HG03432 (cell line): ENCODE measurements around the gene FH.

ENCODE experiments used
- ATAC-seq: cut with Tn5 transposase; IDR thresholded peaks from one replicate; pipeline ENCODE4 v1.9.1; 2021; ENCODE audit warnings: mild to moderate bottlenecking, moderate library complexity; ENCODE audit not compliant: unreplicated experiment

The FH gene

DNA sequence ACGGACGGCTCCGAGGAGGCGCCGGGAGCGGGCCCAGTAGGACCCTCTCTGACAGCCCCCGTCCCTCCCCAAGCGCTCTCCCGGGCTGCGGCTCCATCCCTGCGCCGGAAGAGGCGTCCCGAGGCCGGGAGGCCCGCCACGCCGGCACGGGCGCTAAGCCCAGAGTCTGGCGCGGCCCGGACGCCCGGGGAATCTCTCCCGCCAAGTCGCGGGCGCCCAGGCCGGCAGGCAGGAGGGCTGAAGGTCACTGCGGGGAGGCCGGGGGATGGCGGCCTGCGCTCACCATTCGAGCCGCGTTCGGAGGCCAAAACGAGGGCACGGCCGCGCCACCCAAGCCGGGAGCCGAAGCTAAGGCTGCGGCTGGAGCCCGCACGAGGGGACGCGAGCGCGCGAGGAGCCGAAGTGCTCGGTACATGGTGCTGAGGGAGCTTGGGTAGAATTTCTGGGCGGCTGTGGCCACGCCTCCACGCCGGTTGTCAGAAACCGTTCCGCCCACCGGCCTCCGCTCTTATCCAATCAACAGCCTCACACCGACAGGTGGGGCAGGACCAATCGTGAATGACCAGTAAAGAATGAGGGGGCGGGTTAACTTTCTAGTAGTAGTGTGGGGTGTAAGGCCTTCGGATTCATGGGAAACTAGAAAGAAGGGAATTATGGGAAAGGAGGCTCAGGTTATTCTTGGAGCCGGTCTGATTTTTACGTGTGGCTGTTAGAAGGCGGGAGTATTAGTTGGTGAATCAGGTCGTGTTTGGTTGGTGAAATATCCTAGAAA lies at the start of gene FH:
TSS of gene FH (minus strand) at position 448 of the 772 bp plus-strand sequence. CDS start at position 415, 33 bp downstream.
- ATAC-seq = peak; percentile 97

GRCh38 chr1:241560849-241561187 lies 41.3 kb upstream of the FH start:
- ATAC-seq = no peak

DNA sequence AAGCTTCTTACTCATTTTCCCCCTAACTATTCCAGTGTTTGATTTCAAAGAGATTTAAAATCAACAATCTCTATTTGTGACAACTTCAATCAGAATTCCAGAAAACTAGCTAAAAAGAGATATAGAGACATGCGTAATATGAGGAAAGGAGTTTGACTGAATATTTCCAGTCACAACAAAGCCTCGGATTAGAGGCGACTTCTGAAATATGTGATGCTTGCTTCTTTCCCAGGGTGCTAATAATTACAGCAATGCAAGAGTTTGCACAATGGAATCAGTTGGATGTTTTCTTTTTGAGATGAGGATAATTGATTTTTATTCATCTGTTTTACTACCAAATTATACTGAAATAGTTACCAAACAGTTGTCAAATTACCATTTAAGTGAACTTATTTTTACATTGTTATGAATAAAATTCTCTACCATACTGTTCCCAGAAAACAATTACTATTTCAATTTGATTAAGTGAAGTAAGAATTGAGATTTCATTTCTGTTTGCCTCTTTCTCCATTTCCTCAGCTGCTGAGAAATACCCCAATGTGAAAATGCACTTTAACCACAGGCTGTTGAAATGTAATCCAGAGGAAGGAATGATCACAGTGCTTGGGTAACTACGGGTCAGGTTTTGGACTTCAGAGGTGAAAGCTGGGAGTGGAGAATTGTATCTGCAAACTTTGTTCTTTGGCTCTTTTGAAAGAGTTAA lies 40.7 kb upstream of the FH start:
- ATAC-seq = no peak

GRCh38 chr1:241557551-241558193 lies 38.1 kb upstream of the FH start:
- ATAC-seq = no peak

DNA sequence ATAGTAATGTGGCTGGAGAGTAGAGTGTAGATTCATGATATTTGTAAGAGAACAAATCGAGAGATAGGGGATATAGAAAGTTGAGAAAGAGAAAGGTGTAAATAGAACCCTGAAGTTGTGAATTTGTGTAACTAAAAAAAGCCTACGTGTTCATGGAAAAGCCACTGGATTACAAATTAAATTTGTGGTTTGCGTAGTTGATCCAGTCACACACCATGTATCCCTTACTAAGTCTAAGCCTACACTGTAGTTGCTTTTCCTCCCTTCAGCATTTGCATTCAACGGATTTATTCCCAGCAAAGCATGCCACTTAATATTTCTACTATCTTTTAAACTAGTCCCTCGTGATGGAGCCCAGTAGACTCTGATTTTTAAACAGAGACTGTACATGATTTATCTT lies 37.5 kb upstream of the FH start:
- no peak for ATAC-seq

GRCh38 chr1:241555526-241555925 lies 36.0 kb upstream of the FH start:
- ATAC-seq = no peak

DNA sequence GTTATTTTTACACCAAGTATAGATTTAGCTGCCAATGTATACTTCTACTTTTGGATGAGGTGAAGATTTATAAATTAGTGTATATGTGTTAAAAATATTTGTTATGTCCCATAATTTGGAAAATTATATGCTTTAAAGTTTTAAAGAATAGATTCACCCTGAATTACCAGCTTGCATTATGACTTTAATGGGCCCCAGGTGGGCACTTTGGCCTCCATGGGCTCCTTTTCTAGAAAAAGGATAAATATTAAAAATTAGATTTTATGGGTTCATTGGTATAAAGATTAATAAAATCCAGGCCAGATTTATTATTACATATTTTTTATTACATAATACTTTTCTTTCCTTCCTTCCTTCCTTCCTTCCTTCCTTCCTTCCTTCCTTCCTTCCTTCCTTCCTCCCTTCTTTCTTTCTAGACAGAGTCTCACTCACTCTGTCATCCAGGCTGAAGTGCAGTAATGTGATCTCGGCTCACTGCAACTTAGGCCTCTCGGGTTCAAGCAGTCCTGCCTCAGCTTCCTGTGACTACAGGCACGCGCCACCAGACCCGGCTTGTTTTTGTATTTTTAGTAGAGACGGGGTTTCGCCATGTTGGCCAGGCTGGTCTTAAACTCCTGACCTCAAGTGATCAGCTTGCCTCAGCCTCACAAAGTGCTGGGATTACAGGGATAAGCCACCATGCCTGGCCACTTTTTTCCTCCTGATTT lies 34.5 kb upstream of the FH start:
- no peak for ATAC-seq

DNA sequence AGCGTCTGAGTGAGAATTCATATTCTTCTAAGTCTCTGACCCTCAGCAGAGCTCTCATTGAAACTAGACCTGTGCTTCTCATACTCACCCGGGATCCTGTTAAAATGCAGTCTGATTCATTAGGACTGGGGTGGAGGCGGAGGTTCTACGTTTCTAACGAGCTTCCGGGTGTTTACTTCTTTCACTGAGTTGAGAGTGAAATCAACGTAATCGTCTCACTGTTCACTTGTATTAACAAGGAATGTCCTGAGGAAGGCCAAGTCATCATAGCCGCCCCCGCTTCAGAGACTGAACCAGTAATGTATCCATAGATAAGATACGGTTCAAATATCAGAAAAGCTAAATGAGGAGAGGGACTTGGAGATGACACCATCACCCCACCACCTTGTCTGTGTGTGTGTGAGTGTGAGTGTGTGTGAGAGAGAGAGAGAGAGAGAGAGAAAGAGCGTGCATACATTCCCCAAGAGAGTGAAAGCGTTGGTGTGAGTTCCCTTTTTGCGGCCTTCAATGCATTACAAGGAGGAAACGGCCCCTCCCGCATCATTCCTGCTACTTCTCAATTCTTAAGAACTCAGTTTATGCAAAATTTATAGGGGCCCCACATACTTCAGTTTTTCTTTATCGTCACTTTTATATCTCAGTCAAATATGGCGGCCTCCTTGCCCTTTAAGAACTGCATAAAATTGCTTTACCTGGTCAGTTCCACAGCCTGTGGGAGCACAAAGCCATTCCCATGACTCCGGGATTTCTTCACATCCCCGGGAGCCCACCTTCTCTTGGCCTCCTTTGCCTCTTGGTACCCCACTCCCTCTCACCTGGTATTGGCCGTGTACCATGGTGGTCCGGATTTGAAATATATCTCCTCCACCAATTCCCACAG lies 32.4 kb upstream of the FH start:
- ATAC-seq = peak; percentile 90

DNA sequence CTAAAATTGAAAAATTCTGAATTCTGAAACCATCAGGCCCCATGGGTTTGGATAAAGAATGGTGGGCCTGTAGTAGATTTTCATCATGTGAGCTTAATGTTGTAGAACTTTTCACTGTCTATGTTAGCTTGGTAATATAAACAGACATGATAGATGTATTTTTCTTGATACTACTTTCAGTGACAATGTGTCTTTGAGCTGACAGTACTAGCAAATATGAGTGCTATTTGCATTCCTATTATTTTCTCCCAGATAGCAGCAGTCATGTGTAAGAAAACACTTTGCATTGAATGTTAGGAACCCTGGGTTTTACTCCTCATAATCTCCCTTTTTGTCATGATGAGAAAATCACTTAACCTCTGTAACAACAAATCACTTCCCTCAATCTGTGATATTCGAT lies 30.8 kb upstream of the FH start:
- ATAC-seq = no peak

- no peak for ATAC-seq
These were observed 28.5 kb upstream of the FH start for GRCh38 chr1:241548008-241548407.

- no peak for ATAC-seq
These were observed 22.8 kb upstream of the FH start for GRCh38 chr1:241542199-241542907.

- no peak for ATAC-seq
These were observed 17.4 kb upstream of the FH start for GRCh38 chr1:241536969-241537368.

DNA sequence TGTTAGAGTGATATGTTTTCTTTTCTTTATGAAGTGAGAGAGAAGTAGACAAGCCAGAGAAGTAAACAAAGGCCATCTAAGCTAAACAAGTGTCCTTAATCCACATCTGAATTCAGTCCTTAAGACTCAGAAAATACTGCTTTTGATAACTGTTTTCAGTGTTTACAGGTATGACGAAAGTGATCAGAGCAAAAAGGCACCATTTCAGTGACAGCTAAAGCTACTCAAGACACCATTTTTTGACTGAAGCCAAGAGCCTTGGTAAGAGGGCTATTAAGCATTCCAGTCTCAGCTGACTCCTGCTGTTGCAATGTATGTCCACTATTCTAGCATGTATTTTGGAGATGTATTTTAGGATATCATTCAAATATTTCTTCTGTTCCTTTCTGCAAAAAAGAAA lies 16.7 kb upstream of the FH start:
- no peak for ATAC-seq

DNA sequence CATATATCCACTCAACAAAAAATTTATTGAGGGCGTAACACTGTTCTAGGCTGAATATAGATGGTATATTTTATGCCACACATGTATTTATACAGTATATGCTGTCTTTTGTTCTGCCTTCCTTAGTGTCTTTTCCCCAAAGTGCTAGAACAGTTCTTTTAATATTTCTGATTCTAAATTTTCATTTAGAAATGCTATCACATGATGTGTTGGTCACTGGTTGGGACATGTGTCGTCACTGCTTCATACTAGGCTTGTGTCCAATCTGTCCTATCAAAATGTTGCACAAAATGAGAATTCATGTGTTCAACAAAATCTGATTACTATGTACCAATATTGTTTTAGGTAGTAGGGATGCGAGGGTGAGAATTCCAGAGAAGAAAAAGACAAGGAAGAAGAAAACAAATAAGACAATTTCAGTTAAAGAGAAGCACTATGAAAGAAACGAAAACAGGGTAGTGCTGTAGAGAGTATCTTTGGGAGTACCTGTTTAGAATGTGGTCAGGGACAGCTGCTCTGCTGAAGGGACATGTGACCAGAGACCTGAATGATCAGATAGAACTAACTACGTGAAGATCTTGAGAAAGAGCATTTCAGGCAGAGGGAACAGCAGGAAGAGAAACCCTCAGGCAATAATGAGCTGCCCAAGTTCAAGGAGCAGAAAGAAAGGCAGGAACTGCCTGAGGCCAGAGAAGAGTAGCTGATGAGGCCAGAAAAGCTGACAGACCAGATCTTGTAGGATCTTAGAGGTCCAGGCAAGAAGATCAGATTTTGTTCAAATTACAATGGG lies 14.0 kb upstream of the FH start:
- peak; percentile 43 for ATAC-seq

DNA sequence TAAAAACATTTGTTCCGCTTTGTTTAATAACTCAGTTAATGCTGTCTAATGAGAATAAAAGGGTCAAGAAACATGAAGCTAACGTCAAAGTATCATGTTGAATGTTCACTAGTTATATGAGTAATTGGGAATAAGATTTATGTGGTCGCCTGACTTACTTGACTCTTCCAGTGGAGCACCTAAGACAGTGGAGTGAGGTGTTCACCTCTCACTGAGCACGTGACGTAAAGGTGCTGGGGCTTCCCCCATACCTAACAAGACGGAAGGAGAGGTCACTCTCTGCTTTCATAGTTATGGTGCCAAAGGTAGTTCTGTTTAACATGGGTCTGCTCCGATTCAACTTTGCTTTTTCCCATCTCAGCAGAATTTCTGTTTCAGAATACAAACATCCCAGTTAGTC lies 13.3 kb upstream of the FH start:
- ATAC-seq = peak; percentile 62

DNA sequence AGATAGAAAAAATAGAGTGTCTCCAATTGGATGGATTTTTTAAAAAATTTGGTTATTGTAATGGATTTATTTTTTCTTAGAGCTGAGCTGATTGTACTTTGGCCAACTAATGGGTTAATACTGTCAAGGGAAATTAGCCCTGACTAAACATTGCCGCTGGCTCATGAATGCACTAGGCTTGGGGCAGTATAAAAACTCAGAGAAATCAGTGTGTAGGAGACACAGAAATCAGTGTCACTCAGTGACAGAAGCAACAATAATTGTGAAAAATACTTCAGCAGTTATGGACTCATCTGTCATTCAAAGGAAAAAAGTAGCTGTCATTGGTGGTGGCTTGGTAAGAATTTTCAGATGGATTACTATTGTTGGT lies 12.6 kb upstream of the FH start, which contains the start of gene KMO:
TSS of gene KMO (plus strand) at position 217 of the 370 bp plus-strand sequence. CDS start at position 284, 67 bp downstream.
- peak; percentile 30 for ATAC-seq

- ATAC-seq = peak; percentile 72
These were observed 11.9 kb upstream of the FH start for GRCh38 chr1:241531195-241532161.

DNA sequence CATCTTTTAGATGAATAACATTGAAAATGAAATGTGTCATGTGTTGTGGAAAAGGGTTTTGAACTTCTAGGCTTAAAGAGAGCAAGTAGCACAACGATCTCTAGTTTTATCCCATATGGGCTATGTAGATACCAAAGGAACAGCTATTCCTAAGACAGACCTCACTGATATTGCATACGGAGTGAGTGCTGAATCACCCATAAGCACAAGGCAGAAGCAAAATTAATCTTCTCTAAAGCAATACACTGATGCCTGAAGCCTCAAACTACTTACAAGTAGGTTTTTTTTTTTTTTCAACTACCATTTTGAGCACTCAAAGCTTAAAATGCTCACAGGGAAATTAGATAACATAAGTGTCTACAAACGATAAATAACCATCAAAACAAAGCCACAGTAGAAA lies 7.6 kb upstream of the FH start:
- ATAC-seq = no peak
